ENCODE measurements around the gene PLCE1. TPM values are rescaled to one million over a fixed set of nuclear protein-coding genes. Genes with fewer than 3 reads are reported as not detected.

Gene PLCE1
- total and polyA plus RNA-seq, 10 of the 15 experiments (the other 5 are each of a cell fraction or from before 2014, with no cell fraction given): under 0.01 to 1.2 (median 0.03) TPM

DNA sequence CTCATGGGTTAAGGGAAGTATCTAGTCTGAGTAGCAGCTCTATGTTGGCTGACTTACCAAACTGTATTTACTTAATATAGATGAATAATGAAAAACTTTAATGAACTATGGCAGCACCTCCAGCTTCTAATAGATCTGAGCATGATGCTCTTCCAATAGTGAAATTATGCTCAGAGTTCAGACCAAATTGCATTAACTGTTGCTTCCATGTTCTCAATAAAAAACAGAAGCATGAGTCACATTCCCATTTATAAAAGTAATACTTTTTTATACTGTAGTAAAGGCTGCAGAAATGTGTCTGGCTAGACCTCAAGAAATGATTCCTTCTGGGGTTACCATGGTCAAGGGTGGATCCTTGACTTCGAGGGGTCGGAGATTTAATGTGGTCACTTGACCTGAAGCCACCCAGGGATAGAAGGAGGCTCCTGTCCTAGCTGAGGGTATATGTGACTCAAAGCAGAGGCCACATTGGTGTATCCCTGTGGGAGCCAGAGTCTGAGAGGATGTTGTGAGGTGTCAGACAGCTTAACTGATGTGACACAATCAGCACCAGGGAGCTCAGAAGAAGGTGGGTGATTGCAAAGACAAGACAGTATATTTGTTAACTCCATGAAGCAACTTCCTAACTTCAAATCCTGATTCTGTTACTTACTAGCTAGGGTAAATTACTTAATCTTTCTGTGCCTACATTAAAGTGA, 19.8 kb upstream of the PLCE1 start:
- H3K27ac ChIP-seq (ENCODE audit: control insufficient read depth, insufficient read depth): no peak overlapping the region
- TF ChIP-seq NR2C1 (IDR thresholded peaks at IDR 0.05): no peak
- TF ChIP-seq YY1 (IDR thresholded peaks at IDR 0.05; ENCODE audit: low read depth, low read length): no peak
- TF ChIP-seq, protein P1, sequence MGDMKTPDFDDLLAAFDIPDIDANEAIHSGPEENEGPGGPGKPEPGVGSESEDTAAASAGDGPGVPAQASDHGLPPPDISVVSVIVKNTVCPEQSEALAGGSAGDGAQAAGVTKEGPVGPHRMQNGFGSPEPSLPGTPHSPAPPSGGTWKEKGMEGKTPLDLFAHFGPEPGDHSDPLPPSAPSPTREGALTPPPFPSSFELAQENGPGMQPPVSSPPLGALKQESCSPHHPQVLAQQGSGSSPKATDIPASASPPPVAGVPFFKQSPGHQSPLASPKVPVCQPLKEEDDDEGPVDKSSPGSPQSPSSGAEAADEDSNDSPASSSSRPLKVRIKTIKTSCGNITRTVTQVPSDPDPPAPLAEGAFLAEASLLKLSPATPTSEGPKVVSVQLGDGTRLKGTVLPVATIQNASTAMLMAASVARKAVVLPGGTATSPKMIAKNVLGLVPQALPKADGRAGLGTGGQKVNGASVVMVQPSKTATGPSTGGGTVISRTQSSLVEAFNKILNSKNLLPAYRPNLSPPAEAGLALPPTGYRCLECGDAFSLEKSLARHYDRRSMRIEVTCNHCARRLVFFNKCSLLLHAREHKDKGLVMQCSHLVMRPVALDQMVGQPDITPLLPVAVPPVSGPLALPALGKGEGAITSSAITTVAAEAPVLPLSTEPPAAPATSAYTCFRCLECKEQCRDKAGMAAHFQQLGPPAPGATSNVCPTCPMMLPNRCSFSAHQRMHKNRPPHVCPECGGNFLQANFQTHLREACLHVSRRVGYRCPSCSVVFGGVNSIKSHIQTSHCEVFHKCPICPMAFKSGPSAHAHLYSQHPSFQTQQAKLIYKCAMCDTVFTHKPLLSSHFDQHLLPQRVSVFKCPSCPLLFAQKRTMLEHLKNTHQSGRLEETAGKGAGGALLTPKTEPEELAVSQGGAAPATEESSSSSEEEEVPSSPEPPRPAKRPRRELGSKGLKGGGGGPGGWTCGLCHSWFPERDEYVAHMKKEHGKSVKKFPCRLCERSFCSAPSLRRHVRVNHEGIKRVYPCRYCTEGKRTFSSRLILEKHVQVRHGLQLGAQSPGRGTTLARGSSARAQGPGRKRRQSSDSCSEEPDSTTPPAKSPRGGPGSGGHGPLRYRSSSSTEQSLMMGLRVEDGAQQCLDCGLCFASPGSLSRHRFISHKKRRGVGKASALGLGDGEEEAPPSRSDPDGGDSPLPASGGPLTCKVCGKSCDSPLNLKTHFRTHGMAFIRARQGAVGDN (IDR thresholded peaks at IDR 0.05): no peak
- TF ChIP-seq, protein P2, sequence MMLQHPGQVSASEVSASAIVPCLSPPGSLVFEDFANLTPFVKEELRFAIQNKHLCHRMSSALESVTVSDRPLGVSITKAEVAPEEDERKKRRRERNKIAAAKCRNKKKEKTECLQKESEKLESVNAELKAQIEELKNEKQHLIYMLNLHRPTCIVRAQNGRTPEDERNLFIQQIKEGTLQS (IDR thresholded peaks at IDR 0.05; ENCODE audit: borderline replicate concordance, extremely low read depth, low read depth, low read length): no peak
- no peak for TF ChIP-seq STAT1 (conservative IDR thresholded peaks at IDR 0.05)
- TF ChIP-seq GABPA (IDR thresholded peaks at IDR 0.05; ENCODE audit: low read depth): no peak
- no peak for TF ChIP-seq NR2C2 (IDR thresholded peaks at IDR 0.05; ENCODE audit: borderline replicate concordance, control insufficient read depth, insufficient read length, low read depth)
- TF ChIP-seq EP300 (IDR thresholded peaks at IDR 0.05; ENCODE audit: borderline replicate concordance in 1 of 2, control insufficient read depth in 1 of 2, low read depth in 2 of 2, low read length in 2 of 2): no peak
- TF ChIP-seq, protein P3, sequence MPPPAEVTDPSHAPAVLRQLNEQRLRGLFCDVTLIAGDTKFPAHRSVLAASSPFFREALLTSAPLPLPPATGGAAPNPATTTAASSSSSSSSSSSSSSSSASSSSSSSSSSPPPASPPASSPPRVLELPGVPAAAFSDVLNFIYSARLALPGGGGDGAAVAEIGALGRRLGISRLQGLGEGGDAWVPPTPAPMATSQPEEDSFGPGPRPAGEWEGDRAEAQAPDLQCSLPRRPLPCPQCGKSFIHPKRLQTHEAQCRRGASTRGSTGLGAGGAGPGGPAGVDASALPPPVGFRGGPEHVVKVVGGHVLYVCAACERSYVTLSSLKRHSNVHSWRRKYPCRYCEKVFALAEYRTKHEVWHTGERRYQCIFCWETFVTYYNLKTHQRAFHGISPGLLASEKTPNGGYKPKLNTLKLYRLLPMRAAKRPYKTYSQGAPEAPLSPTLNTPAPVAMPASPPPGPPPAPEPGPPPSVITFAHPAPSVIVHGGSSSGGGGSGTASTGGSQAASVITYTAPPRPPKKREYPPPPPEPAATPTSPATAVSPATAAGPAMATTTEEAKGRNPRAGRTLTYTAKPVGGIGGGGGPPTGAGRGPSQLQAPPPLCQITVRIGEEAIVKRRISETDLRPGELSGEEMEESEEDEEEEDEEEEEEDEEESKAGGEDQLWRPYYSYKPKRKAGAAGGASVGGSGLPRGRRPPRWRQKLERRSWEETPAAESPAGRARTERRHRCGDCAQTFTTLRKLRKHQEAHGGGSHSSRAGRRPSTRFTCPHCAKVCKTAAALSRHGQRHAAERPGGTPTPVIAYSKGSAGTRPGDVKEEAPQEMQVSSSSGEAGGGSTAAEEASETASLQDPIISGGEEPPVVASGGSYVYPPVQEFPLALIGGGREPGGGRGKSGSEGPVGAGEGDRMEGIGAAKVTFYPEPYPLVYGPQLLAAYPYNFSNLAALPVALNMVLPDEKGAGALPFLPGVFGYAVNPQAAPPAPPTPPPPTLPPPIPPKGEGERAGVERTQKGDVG (CRISPR knock-in tag; IDR thresholded peaks at IDR 0.05): no peak
- no peak for TF ChIP-seq NFXL1 (IDR thresholded peaks at IDR 0.05; ENCODE audit: borderline replicate concordance)
- TF ChIP-seq HDGF (IDR thresholded peaks at IDR 0.05): no peak
- TF ChIP-seq, protein P4, sequence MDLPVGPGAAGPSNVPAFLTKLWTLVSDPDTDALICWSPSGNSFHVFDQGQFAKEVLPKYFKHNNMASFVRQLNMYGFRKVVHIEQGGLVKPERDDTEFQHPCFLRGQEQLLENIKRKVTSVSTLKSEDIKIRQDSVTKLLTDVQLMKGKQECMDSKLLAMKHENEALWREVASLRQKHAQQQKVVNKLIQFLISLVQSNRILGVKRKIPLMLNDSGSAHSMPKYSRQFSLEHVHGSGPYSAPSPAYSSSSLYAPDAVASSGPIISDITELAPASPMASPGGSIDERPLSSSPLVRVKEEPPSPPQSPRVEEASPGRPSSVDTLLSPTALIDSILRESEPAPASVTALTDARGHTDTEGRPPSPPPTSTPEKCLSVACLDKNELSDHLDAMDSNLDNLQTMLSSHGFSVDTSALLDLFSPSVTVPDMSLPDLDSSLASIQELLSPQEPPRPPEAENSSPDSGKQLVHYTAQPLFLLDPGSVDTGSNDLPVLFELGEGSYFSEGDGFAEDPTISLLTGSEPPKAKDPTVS (IDR thresholded peaks at IDR 0.05; ENCODE audit: low read depth, low read length): no peak
- no peak for TF ChIP-seq SIX5 (IDR thresholded peaks at IDR 0.05; ENCODE audit: low read depth, low read length, severe bottlenecking)

More for the DNA sequence above, 19.8 kb upstream of the PLCE1 start:
- Histone ChIP-seq H3K4me1 (ENCODE audit: control insufficient read depth, insufficient read depth, low read length) (no peaks in the 10 kb centered on the region), H3K4me3 (no peak overlapping the region), H3K9ac (ENCODE audit: control insufficient read depth, insufficient read depth, low read length) (no peak overlapping the region), H3K79me2 (ENCODE audit: control insufficient read depth, insufficient read depth, low read length) (no peaks in the 10 kb centered on the region), H3K27me3 (replicated peaks in 1 of 2; ENCODE audit: control insufficient read depth in 2 of 2, insufficient read depth in 2 of 2, low read length in 1 of 2) (no peaks in the 10 kb centered on the region), H2AFZ (ENCODE audit: control insufficient read depth, low read depth, low read length) (no peak overlapping the region), H4K20me1 (ENCODE audit: control insufficient read depth, insufficient read depth) (no peaks in the 10 kb centered on the region), H3K36me3 (ENCODE audit: control insufficient read depth in 2 of 2, insufficient read depth in 2 of 2, low read length in 1 of 2) (no peaks in the 10 kb centered on the region), H3K9me3 (replicated peaks; ENCODE audit: control insufficient read depth, insufficient read depth, low read length) (no peaks in the 10 kb centered on the region), H3K4me2 (ENCODE audit: control insufficient read depth, insufficient read depth) (no peak overlapping the region)
- ATAC-seq: no peak
- POLR2A ChIA-PET: no interaction called here
- no TSS peak for BruUV-seq (replicated peaks)
- intact Hi-C loops (cut with micrococcal nuclease; ENCODE audit: unreplicated experiment): no loop called here
- WGBS (ENCODE audit: insufficient coverage, insufficient replicate concordance, low lambda C conversion rate, missing lambda C conversion rate): 21% methylated on average over 2 of the region's 2 CpGs
- RAD21 ChIA-PET (ENCODE audit: unreplicated experiment): no interaction called here
- no peak for DNase-seq (ENCODE audit: low read depth, low spot score)
- in situ Hi-C loops (cut with MboI): no loop called here
- FAIRE-seq: no peak
- CTCF ChIA-PET: interaction anchor here (1.4 to 1.5 kb wide), 2 partner anchors 10 to 295 kb away, joined by 3 to 4 read pairs; no protein-coding TSS in a partner anchor
- SMC1A ChIA-PET (ENCODE audit: uncharacterized antibody, unreplicated experiment): interaction anchor here (1.4 kb wide), 1 partner anchor 15 kb away, joined by 3 read pairs; no protein-coding TSS in a partner anchor

All from GM12878 (cell line).